OCI-LY1 (cell line): Measurements from ENCODE around the gene ZNF831.

Experiments
- H2AFZ ChIP-seq: fragments of 200-600 bp; sonication (generic), shearing (Covaris generic); 2 replicates; pipeline ENCODE4 v1.6.0; 2014; ENCODE audit warnings: antibody characterized with exemption, mild to moderate bottlenecking, low read length
- H3F3A ChIP-seq: fragments of 200-600 bp; sonication (generic), shearing (Covaris generic); 2 replicates; pipeline ENCODE4 v1.6.0; 2014; ENCODE audit warnings: mild to moderate bottlenecking, antibody characterized with exemption, low read length, moderate library complexity; ENCODE audit not compliant: insufficient read depth
- H3K27ac ChIP-seq: fragments of 200-600 bp; sonication (generic); 2 replicates; pipeline ENCODE4 v1.5.1; 2014; ENCODE audit warnings: low read length, mixed run types, mild to moderate bottlenecking, low read depth; ENCODE audit not compliant: poor library complexity, severe bottlenecking
- H3K27me3 ChIP-seq: fragments of 200-600 bp; sonication (generic); 2 replicates; pipeline ENCODE4 v1.6.0; 2014; ENCODE audit warnings: antibody characterized with exemption, mild to moderate bottlenecking, low read length, moderate library complexity; ENCODE audit not compliant: insufficient read depth
- H3K36me3 ChIP-seq: fragments of 200-600 bp; sonication (generic); 2 replicates; pipeline ENCODE4 v1.6.1; 2014; ENCODE audit warnings: mild to moderate bottlenecking, antibody characterized with exemption, low read length, moderate library complexity, mixed read lengths; ENCODE audit not compliant: insufficient read depth
- H3K4me1 ChIP-seq: fragments of 200-600 bp; sonication (generic); 2 replicates; pipeline ENCODE4 v1.5.1; 2014; ENCODE audit warnings: mild to moderate bottlenecking, low read length, moderate library complexity; ENCODE audit not compliant: insufficient read depth, severe bottlenecking
- H3K4me2 ChIP-seq: fragments of 200-600 bp; sonication (generic), shearing (Covaris generic); 2 replicates; pipeline ENCODE4 v1.6.1; 2014; ENCODE audit warnings: low read length
- H3K4me3 ChIP-seq: fragments of 200-600 bp; sonication (generic); 2 replicates; pipeline ENCODE4 v1.5.1; 2014; ENCODE audit warnings: low read length, low read depth, mild to moderate bottlenecking, mixed read lengths; ENCODE audit not compliant: poor library complexity, severe bottlenecking
- H3K79me2 ChIP-seq: fragments of 200-600 bp; shearing (Covaris generic); 2 replicates; pipeline ENCODE4 v1.6.1; 2016; ENCODE audit warnings: mixed run types, low read length, mixed read lengths; ENCODE audit not compliant: insufficient read depth
- H3K9ac ChIP-seq: fragments of 200-600 bp; sonication (generic), shearing (Covaris generic); 2 replicates; pipeline ENCODE4 v1.6.1; 2014; ENCODE audit warnings: mild to moderate bottlenecking, low read length, mixed read lengths
- H3K9me2 ChIP-seq: fragments of 200-600 bp; sonication (generic), shearing (Covaris generic); 2 replicates; pipeline ENCODE4 v1.6.1; 2014; ENCODE audit warnings: low read depth, mild to moderate bottlenecking, low read length, mixed read lengths
- H3K9me3 ChIP-seq: fragments of 200-600 bp; shearing (Covaris generic); 2 replicates; pipeline ENCODE4 v1.6.1; 2014; ENCODE audit warnings: low read length, mixed read lengths
- H4K20me1 ChIP-seq: fragments of 200-600 bp; sonication (generic), shearing (Covaris generic); 2 replicates; pipeline ENCODE4 v1.6.0; 2016; ENCODE audit warnings: mild to moderate bottlenecking, low read length; ENCODE audit not compliant: insufficient read depth
- CTCF ChIP-seq: fragments of 200-600 bp; sonication (generic), shearing (Covaris generic); IDR thresholded peaks from 2 replicates; pipeline ENCODE4 v1.5.1; 2017; ENCODE audit warnings: mild to moderate bottlenecking, antibody characterized with exemption, low read length, moderate library complexity, mixed read lengths
- EZH2 ChIP-seq: fragments of 200-600 bp; sonication (generic), shearing (Covaris generic); IDR thresholded peaks from 2 replicates; pipeline ENCODE4 v1.8.0; 2017; ENCODE audit warnings: borderline replicate concordance, mixed run types, mild to moderate bottlenecking, antibody characterized with exemption, low read length, moderate library complexity, mixed read lengths

Gene ZNF831

GRCh38 chr20:59221707-59222252 is 58.2 kb downstream of the ZNF831 start:
- Histone ChIP-seq H4K20me1 (no peaks in the 10 kb centered on the region), H3K4me1 (no peaks in the 10 kb centered on the region), H3K79me2 (no peaks in the 10 kb centered on the region), H3K9me2 (no peaks in the 10 kb centered on the region), H2AFZ (no peak overlapping the region), H3K9me3 (no peaks in the 10 kb centered on the region), H3K36me3 (no peaks in the 10 kb centered on the region), H3K4me3 (no peak overlapping the region), H3F3A (no peaks in the 10 kb centered on the region), H3K9ac (no peak overlapping the region), H3K27me3 (peaks cover 5% of the 10 kb centered on the region), H3K4me2 (no peak overlapping the region), H3K27ac (no peak overlapping the region)
- TF ChIP-seq CTCF (no peak), EZH2 (no peak)

DNA sequence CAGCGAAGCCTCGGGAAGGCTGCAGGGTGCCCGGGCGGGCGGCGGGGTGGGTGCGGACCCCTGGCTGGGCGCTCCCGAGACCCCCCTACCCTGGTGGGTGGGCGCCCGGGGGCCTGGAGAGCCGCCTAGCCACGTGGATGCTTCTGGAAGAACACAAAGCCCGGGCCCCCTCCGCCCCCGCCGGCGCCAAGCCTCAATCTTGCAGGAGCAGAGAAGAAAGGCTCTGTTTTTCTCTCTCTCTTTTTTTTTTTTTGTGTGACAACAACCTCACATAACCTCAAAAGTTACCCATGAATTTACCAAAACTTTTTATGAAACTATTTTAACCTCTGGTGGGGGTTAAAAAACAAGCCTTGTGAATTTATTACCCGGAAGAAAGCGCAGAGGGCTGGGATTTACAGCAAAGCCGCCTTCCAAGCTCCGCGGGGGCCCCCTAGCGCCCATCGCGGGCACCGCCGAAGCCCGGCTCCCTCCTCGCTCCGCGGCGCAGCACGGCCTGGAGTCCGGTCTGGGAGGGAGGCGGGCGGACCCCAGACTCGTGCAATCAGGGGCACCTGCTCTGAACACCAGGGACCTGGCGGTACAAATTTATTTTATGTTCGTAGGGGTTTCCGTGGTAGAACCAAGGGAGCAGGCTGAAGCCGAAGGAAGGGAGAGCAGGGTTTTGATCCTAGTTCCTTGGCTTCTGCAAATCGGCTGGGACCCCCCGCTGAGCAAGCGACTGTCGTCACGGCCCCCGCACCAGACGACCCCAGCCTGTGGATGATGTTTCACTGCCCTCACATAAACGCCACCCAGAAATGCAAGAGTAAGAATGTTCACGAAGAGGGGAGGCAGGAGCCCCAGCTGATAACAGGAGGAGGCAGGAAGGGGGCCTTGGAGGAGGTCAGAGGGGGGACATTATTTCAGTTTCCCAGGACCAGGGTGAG is 58.9 kb downstream of the ZNF831 start:
- no peaks in the 10 kb centered on the region for H3K36me3 ChIP-seq
- H3K9ac ChIP-seq = no peak overlapping the region
- H3K9me3 ChIP-seq = no peaks in the 10 kb centered on the region
- no peak overlapping the region for H2AFZ ChIP-seq
- no peaks in the 10 kb centered on the region for H3F3A ChIP-seq
- peak; percentile 89 for TF ChIP-seq CTCF
- no peak for TF ChIP-seq EZH2
- H3K79me2 ChIP-seq = no peaks in the 10 kb centered on the region
- no peak overlapping the region for H3K4me2 ChIP-seq
- H3K4me1 ChIP-seq = no peaks in the 10 kb centered on the region
- no peaks in the 10 kb centered on the region for H3K9me2 ChIP-seq
- H4K20me1 ChIP-seq = no peaks in the 10 kb centered on the region
- H3K27me3 ChIP-seq = peaks cover 5% of the 10 kb centered on the region
- no peak overlapping the region for H3K27ac ChIP-seq
- no peak overlapping the region for H3K4me3 ChIP-seq

GRCh38 chr20:59223182-59223601 is 59.6 kb downstream of the ZNF831 start:
- no peak for TF ChIP-seq CTCF
- no peak for TF ChIP-seq EZH2
- Histone ChIP-seq H3K27me3 (peaks cover 5% of the 10 kb centered on the region), H3K79me2 (no peaks in the 10 kb centered on the region), H3K4me3 (no peak overlapping the region), H3F3A (no peaks in the 10 kb centered on the region), H3K4me2 (no peak overlapping the region), H3K9me3 (no peaks in the 10 kb centered on the region), H4K20me1 (no peaks in the 10 kb centered on the region), H3K4me1 (no peaks in the 10 kb centered on the region), H3K9me2 (no peaks in the 10 kb centered on the region), H3K27ac (no peak overlapping the region), H2AFZ (no peak overlapping the region), H3K36me3 (no peaks in the 10 kb centered on the region), H3K9ac (no peak overlapping the region)
